ENCODE results near the gene GOLGA6L7. TPM values are rescaled to one million over a fixed set of nuclear protein-coding genes. Genes with fewer than 3 reads are reported as not detected.
"Not testable (repeated sequence)": the region's sequence is repeated elsewhere in the genome, so short reads cannot be mapped to it uniquely, and the experiment has no call there.

The GOLGA6L7 gene
- total and polyA plus RNA-seq, 2 of the 4 experiments (the other 2 are of a cell fraction) = not detected

DNA sequence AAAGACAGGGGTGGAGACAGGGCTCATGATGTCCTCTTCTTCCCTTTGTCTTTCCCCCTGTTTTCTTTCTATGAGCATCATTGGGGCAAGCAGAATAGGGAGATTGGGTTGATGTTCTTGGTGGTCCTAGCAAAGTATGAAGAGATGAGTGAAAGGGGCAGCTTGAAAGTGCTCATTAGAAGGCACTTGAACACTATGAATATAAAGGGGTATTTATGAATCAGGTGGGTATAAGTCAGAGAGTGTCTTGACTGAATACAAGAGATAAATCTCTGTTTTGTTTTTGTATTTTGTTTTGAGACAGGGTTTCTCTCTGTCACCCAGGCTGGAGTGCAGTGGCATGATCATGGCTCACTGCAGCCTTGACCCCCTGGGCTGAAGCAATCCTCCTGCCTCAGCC is 34.4 kb downstream of the GOLGA6L7 start:
- H2AFZ ChIP-seq (replicated peaks; ENCODE audit: low read length, poor library complexity); dilution Hi-C loops (cut with HindIII; ENCODE audit: low sequenced_read_pairs, unreplicated experiment); H3K9ac ChIP-seq (ENCODE audit: low read depth, low read length); H2AK9ac ChIP-seq (replicated peaks; ENCODE audit: low read depth, low read length, poor library complexity); POLR2A ChIA-PET (ENCODE audit: unreplicated experiment); H3K4ac ChIP-seq (ENCODE audit: low read depth, low read length); H3K14ac ChIP-seq (replicated peaks; ENCODE audit: low read depth, low read length); H3K9me1 ChIP-seq (ENCODE audit: insufficient read depth, low read length); H4K91ac ChIP-seq (ENCODE audit: insufficient read depth, low read depth, low read length); H3K27ac ChIP-seq (ENCODE audit: insufficient read depth, low read length); BruUV-seq (replicated peaks); H4K20me1 ChIP-seq (ENCODE audit: insufficient read depth, low read length); H2BK15ac ChIP-seq (ENCODE audit: low read depth, low read length); H3K4me2 ChIP-seq (ENCODE audit: low read depth, low read length); DNase-seq; H4K8ac ChIP-seq (ENCODE audit: low read depth in 2 of 2, low read length in 2 of 2); CTCF ChIA-PET; H3K79me1 ChIP-seq (ENCODE audit: low read depth in 1 of 2, low read length in 2 of 2); H3K9me3 ChIP-seq (ENCODE audit: control insufficient read depth, insufficient read depth, low read length); H2BK20ac ChIP-seq (ENCODE audit: low read depth, low read length); H3K36me3 ChIP-seq (ENCODE audit: control insufficient read depth, insufficient read depth, low read length); H3K23ac ChIP-seq (ENCODE audit: low read depth, low read length); H2BK5ac ChIP-seq (ENCODE audit: low read depth, low read length, poor library complexity, severe bottlenecking); H3K4me1 ChIP-seq (ENCODE audit: control insufficient read depth, insufficient read depth, low read length); ATAC-seq (ENCODE audit: low read depth); H2BK120ac ChIP-seq (ENCODE audit: low read depth, low read length); H3K18ac ChIP-seq (ENCODE audit: low read depth, low read length); H3K4me3 ChIP-seq (ENCODE audit: insufficient read depth, low read depth, low read length); intact Hi-C loops (cut with micrococcal nuclease); H2AK5ac ChIP-seq (ENCODE audit: low read depth, low read length); H3K27me3 ChIP-seq (ENCODE audit: control insufficient read depth, insufficient read depth, low read length); H3K56ac ChIP-seq (ENCODE audit: extremely low read depth, insufficient read depth, low read length); in situ Hi-C loops (cut with MboI; ENCODE audit: low sequenced_read_pairs); H4K5ac ChIP-seq (ENCODE audit: low read depth, low read length): not testable (repeated sequence)

DNA sequence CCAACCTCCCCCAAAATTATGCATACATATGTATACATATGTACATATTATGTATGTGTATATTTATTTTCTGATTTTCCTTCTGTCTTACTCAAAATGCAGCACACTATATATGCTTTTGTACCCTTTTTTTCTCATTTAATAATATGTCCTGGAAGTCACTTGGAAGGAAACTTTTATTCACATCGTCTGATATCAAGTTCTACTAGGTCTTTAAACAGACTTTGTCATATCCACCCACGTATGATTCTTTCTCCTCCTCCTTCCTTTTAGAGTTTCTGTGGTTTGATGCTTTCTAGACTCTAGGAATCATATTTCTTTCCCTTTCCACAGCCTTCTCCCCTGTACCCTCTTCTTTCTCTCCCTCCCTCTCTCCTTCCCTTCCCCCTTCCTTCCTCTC is 35.1 kb downstream of the GOLGA6L7 start:
- WGBS, 2 experiments (ENCODE audit: extremely low coverage in 2 of 2, insufficient read length in 1 of 2) = no CpG with 5 or more reads among the region's 2 CpGs
- H3K4ac ChIP-seq (ENCODE audit: low read depth, low read length); H2AK5ac ChIP-seq (ENCODE audit: low read depth, low read length); H3K14ac ChIP-seq (replicated peaks; ENCODE audit: low read depth, low read length); dilution Hi-C loops (cut with HindIII; ENCODE audit: low sequenced_read_pairs, unreplicated experiment); H3K4me2 ChIP-seq (ENCODE audit: low read depth, low read length); H3K79me1 ChIP-seq (ENCODE audit: low read depth in 1 of 2, low read length in 2 of 2); H3K9me3 ChIP-seq (ENCODE audit: control insufficient read depth, insufficient read depth, low read length); H3K9ac ChIP-seq (ENCODE audit: low read depth, low read length); H2BK120ac ChIP-seq (ENCODE audit: low read depth, low read length); POLR2A ChIA-PET (ENCODE audit: unreplicated experiment); H4K8ac ChIP-seq (ENCODE audit: low read depth in 2 of 2, low read length in 2 of 2); intact Hi-C loops (cut with micrococcal nuclease); H3K27ac ChIP-seq (ENCODE audit: insufficient read depth, low read length); BruUV-seq (replicated peaks); CTCF ChIA-PET; DNase-seq; H3K4me3 ChIP-seq (ENCODE audit: insufficient read depth, low read depth, low read length); H3K56ac ChIP-seq (ENCODE audit: extremely low read depth, insufficient read depth, low read length); H4K20me1 ChIP-seq (ENCODE audit: insufficient read depth, low read length); H3K27me3 ChIP-seq (ENCODE audit: control insufficient read depth, insufficient read depth, low read length); H2BK5ac ChIP-seq (ENCODE audit: low read depth, low read length, poor library complexity, severe bottlenecking); H4K5ac ChIP-seq (ENCODE audit: low read depth, low read length); H4K91ac ChIP-seq (ENCODE audit: insufficient read depth, low read depth, low read length); H2AK9ac ChIP-seq (replicated peaks; ENCODE audit: low read depth, low read length, poor library complexity); in situ Hi-C loops (cut with MboI; ENCODE audit: low sequenced_read_pairs); H3K18ac ChIP-seq (ENCODE audit: low read depth, low read length); H3K23ac ChIP-seq (ENCODE audit: low read depth, low read length); H2AFZ ChIP-seq (replicated peaks; ENCODE audit: low read length, poor library complexity); H3K36me3 ChIP-seq (ENCODE audit: control insufficient read depth, insufficient read depth, low read length); ATAC-seq (ENCODE audit: low read depth); H2BK20ac ChIP-seq (ENCODE audit: low read depth, low read length); H2BK15ac ChIP-seq (ENCODE audit: low read depth, low read length); H3K4me1 ChIP-seq (ENCODE audit: control insufficient read depth, insufficient read depth, low read length); H3K9me1 ChIP-seq (ENCODE audit: insufficient read depth, low read length): not testable (repeated sequence)

Data from IMR-90 (cell line).